HEK293 (cell line): ENCODE measurements around the gene CCDC178.

Experiments used
- CTCF ChIA-PET: fragments of 350-600 bp; formaldehyde crosslinking; extraction: SDS; loops from one replicate; lab custom pipeline; 2021; ENCODE audit warnings: antibody characterized with exemption; lab: Yijun Ruan, JAX
- POLR2A ChIA-PET: fragments of 300-600 bp; formaldehyde crosslinking; extraction: SDS; loops from one replicate; lab custom pipeline; 2020; ENCODE audit warnings: antibody characterized with exemption, inconsistent platforms; lab: Yijun Ruan, JAX
- H3K27ac ChIP-seq: fragments of 200-500 bp; sonication (Bioruptor generic); 2 replicates; pipeline ENCODE4 v1.5.1; 2014; ENCODE audit warnings: low read depth, low read length, control low read depth, inconsistent platforms; ENCODE audit errors: extremely low read depth
- H3K36me3 ChIP-seq, 2 experiments: fragments of 200-500 bp in 1 of 2; sonication (Bioruptor generic) in 1 of 2; 1 replicate in 1 of 2; 2 replicates in 1 of 2; pipeline ENCODE4 v1.5.1; 2014 to 2017; ENCODE audit warnings: inconsistent platforms in 2 of 2, low read length in 2 of 2; ENCODE audit not compliant: control insufficient read depth in 2 of 2, insufficient read depth in 1 of 2
- H3K4me1 ChIP-seq: fragments of 200-500 bp; sonication (Bioruptor generic); 2 replicates; pipeline ENCODE4 v1.5.1; 2014; ENCODE audit warnings: mild to moderate bottlenecking, low read length, inconsistent platforms; ENCODE audit not compliant: control insufficient read depth, insufficient read depth
- H3K4me3 ChIP-seq: 2 replicates; pipeline ENCODE4 v1.5.1; 2011; ENCODE audit warnings: low read depth, mild to moderate bottlenecking, control low read depth, low read length, moderate library complexity
- H3K9me3 ChIP-seq: fragments of 200-500 bp; sonication (Bioruptor generic); 2 replicates; pipeline ENCODE4 v1.5.1; 2014; ENCODE audit warnings: low read depth, low read length, inconsistent platforms; ENCODE audit not compliant: control insufficient read depth, insufficient read depth
- BCL11A ChIP-seq: fragments of 450-650 bp; formaldehyde crosslinking; IDR thresholded peaks from 2 replicates; pipeline ENCODE4 v1.5.1; 2016; ENCODE audit warnings: low read depth, missing biosample characterization, missing genetic modification characterization
- OSR2 ChIP-seq: fragments of 450-650 bp; formaldehyde crosslinking; IDR thresholded peaks from 2 replicates; pipeline ENCODE4 v1.5.1; 2016; ENCODE audit warnings: missing biosample characterization, missing genetic modification characterization
- SP3 ChIP-seq: fragments of 450-650 bp; formaldehyde crosslinking; IDR thresholded peaks from 2 replicates; pipeline ENCODE4 v1.5.1; 2016; ENCODE audit warnings: missing biosample characterization, missing genetic modification characterization
- ZBTB20 ChIP-seq: fragments of 450-650 bp; formaldehyde crosslinking; IDR thresholded peaks from 2 replicates; pipeline ENCODE4 v1.5.1; 2016; ENCODE audit warnings: missing biosample characterization, missing genetic modification characterization
- ZBTB7A ChIP-seq: fragments of 450-650 bp; formaldehyde crosslinking; IDR thresholded peaks from 2 replicates; pipeline ENCODE4 v1.5.1; 2016; ENCODE audit warnings: low read depth, missing biosample characterization, missing genetic modification characterization
- ZFP3 ChIP-seq: fragments of 450-650 bp; formaldehyde crosslinking; IDR thresholded peaks from 2 replicates; pipeline ENCODE4 v1.5.1; 2016; ENCODE audit warnings: low read depth, missing biosample characterization, missing genetic modification characterization
- ZNF140 ChIP-seq: fragments of 450-650 bp; formaldehyde crosslinking; IDR thresholded peaks from 2 replicates; pipeline ENCODE4 v1.5.1; 2016; ENCODE audit warnings: missing biosample characterization, missing genetic modification characterization
- ZNF19 ChIP-seq: fragments of 450-650 bp; formaldehyde crosslinking; IDR thresholded peaks from 2 replicates; pipeline ENCODE4; 2016; ENCODE audit warnings: missing biosample characterization, missing genetic modification characterization, low read depth
- ZNF544 ChIP-seq: fragments of 450-650 bp; formaldehyde crosslinking; IDR thresholded peaks from 2 replicates; pipeline ENCODE4 v1.5.0; 2017; ENCODE audit warnings: missing biosample characterization, missing genetic modification characterization
- ZNF558 ChIP-seq: fragments of 450-650 bp; formaldehyde crosslinking; IDR thresholded peaks from 2 replicates; pipeline ENCODE4 v1.5.1; 2016; ENCODE audit warnings: missing biosample characterization, missing genetic modification characterization
- ZNF623 ChIP-seq: fragments of 450-650 bp; formaldehyde crosslinking; IDR thresholded peaks from 2 replicates; pipeline ENCODE4 v1.5.1; 2016; ENCODE audit warnings: missing biosample characterization, missing genetic modification characterization
- TF ChIP-seq, protein P1 (sequence below): fragments of 450-650 bp; formaldehyde crosslinking; IDR thresholded peaks from 2 replicates; pipeline ENCODE4 v1.5.1; 2016; ENCODE audit warnings: missing biosample characterization, missing genetic modification characterization
- TF ChIP-seq, protein P2 (sequence below): fragments of 450-650 bp; formaldehyde crosslinking; IDR thresholded peaks from 2 replicates; pipeline ENCODE4 v1.5.1; 2016; ENCODE audit warnings: missing biosample characterization, missing genetic modification characterization
- TF ChIP-seq, protein P3 (sequence below): fragments of 450-650 bp; formaldehyde crosslinking; IDR thresholded peaks from 2 replicates; pipeline ENCODE4 v1.5.1; 2016; ENCODE audit warnings: missing biosample characterization, missing genetic modification characterization
- TF ChIP-seq, protein P4 (sequence below): IDR thresholded peaks from 2 replicates; pipeline ENCODE4 v1.6.1; 2011; ENCODE audit warnings: mild to moderate bottlenecking, low read depth, low read length, borderline replicate concordance
- TF ChIP-seq, protein P5 (sequence below): fragments of 450-650 bp; formaldehyde crosslinking; conservative IDR thresholded peaks from 2 replicates; pipeline ENCODE4 v1.5.1; 2016; ENCODE audit warnings: low read depth, missing biosample characterization, missing genetic modification characterization

CCDC178 gene

DNA sequence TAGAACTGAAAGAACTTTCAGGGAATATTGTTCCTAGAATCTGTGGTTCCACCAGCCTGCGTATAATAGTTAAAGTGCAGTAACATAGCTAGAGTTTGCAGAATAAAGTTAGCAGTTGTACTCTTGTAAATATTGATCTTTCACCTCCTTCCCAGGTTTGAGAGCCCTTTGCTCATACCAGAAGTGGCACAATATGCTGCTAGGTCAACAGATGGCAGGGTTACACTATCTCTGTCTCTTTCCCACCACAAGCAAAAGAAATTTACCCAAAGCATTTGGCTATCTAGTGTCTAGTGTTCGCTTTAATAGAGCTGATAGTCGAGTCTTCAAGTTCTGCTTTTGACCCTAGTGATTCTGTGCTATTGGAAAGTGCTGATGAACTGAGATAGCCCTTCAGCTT lies 548.7 kb downstream of the CCDC178 start:
- ChIA-PET CTCF (interaction anchor here (0.7 to 1.8 kb wide), 3 partner anchors 9 to 315 kb away, joined by 3 to 8 read pairs (median 3); no protein-coding TSS in a partner anchor), POLR2A (no interaction called here)
- TF ChIP-seq ZNF558, result no peak
- TF ChIP-seq, protein P1, sequence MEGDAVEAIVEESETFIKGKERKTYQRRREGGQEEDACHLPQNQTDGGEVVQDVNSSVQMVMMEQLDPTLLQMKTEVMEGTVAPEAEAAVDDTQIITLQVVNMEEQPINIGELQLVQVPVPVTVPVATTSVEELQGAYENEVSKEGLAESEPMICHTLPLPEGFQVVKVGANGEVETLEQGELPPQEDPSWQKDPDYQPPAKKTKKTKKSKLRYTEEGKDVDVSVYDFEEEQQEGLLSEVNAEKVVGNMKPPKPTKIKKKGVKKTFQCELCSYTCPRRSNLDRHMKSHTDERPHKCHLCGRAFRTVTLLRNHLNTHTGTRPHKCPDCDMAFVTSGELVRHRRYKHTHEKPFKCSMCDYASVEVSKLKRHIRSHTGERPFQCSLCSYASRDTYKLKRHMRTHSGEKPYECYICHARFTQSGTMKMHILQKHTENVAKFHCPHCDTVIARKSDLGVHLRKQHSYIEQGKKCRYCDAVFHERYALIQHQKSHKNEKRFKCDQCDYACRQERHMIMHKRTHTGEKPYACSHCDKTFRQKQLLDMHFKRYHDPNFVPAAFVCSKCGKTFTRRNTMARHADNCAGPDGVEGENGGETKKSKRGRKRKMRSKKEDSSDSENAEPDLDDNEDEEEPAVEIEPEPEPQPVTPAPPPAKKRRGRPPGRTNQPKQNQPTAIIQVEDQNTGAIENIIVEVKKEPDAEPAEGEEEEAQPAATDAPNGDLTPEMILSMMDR (tag by site-specific recombination), result peak; percentile 58
- Histone ChIP-seq H3K9me3 (no peaks in the 10 kb centered on the region), H3K27ac (no peak overlapping the region), H3K4me1 (no peaks in the 10 kb centered on the region), H3K36me3 (no peaks in the 10 kb centered on the region), H3K4me3 (no peak overlapping the region)

DNA sequence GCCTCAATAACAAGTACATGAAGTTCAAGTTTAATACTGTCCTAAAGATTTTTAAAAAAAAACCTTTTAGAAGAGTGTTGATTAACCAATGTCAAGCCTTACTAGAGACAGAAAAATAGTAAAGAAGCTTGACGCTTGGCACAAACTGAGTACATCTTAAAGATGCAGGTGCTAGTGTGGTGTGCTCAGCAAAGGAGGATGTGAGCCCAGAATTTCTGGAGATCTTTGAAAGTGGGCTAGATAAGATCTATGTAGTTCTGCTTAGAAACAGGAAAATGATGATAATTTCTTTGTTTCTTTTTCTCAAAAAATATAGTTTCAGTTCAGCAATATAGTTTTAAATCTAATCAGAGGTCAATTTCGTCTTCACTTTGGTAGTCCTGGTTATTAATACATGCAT lies 549.4 kb downstream of the CCDC178 start:
- POLR2A ChIA-PET, result no interaction called here
- TF ChIP-seq ZNF623, result no peak
- no peak for TF ChIP-seq ZBTB20 (tag by site-specific recombination)
- TF ChIP-seq, protein P2, sequence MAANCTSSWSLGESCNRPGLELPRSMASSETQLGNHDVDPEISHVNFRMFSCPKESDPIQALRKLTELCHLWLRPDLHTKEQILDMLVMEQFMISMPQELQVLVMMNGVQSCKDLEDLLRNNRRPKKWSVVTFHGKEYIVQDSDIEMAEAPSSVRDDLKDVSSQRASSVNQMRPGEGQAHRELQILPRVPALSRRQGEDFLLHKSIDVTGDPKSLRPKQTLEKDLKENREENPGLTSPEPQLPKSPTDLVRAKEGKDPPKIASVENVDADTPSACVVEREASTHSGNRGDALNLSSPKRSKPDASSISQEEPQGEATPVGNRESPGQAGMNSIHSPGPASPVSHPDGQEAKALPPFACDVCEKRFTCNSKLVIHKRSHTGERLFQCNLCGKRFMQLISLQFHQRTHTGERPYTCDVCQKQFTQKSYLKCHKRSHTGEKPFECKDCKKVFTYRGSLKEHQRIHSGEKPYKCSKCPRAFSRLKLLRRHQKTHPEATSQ (tag by site-specific recombination), result no peak
- TF ChIP-seq ZNF140, result no peak
- Histone ChIP-seq H3K9me3 (no peaks in the 10 kb centered on the region), H3K4me3 (no peak overlapping the region), H3K36me3 (no peaks in the 10 kb centered on the region), H3K4me1 (no peaks in the 10 kb centered on the region), H3K27ac (no peak overlapping the region)
- CTCF ChIA-PET, result interaction anchor here (1.8 kb wide), 1 partner anchor 10 kb away, joined by 8 read pairs; no protein-coding TSS in a partner anchor

DNA sequence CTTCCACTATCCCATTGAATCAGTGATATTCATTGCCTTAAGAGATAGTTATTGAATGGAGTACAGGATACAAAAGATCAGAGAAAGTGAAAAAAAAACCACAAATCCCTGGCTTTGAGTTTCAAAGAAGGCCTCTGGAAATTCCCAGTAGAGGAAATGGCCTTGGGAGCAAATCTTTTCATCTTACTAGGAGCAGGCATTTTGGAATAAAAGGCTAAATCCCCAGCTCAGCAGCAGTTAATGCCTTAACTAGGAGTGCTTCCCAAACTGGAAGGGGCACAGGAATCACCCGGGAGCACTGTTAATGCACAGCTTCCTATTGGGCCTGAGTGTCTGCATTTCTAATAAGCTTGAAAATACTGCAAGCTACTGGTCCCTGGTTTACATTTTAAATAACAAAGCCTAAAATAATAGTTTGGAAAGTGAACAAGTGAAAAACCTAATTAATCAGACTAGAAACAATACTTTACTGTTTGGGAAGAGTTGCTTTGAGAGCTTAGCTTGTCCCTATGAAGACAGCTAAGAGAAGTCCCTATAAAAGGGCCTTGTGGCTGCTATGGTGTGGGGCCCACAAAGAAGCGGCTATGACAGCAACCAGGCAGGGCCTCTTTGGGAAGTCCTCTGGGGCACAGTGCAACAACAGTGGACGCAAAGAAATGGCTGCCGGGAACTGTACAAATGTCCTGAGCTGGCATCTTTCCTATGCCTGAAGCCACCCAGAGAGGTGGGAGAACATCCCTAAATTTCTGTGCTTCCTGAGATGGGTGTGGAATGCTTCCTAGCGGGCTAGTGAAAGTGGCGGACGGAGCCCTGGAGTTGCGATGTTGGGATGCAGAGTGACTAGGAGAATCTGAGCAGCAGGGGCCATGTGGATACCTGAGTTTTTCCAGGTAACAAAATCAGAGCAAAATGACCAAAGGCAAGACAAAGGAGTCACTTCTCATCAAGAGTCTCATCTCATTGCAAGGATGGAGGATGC lies 550.6 kb downstream of the CCDC178 start:
- no peaks in the 10 kb centered on the region for H3K4me1 ChIP-seq
- H3K36me3 ChIP-seq, result no peaks in the 10 kb centered on the region
- no peak overlapping the region for H3K4me3 ChIP-seq
- no peak overlapping the region for H3K27ac ChIP-seq
- ChIA-PET POLR2A (no interaction called here), CTCF (interaction anchor here (1.8 kb wide), 1 partner anchor 11 kb away, joined by 8 read pairs; no protein-coding TSS in a partner anchor)
- no peaks in the 10 kb centered on the region for H3K9me3 ChIP-seq
- TF ChIP-seq, protein P3, sequence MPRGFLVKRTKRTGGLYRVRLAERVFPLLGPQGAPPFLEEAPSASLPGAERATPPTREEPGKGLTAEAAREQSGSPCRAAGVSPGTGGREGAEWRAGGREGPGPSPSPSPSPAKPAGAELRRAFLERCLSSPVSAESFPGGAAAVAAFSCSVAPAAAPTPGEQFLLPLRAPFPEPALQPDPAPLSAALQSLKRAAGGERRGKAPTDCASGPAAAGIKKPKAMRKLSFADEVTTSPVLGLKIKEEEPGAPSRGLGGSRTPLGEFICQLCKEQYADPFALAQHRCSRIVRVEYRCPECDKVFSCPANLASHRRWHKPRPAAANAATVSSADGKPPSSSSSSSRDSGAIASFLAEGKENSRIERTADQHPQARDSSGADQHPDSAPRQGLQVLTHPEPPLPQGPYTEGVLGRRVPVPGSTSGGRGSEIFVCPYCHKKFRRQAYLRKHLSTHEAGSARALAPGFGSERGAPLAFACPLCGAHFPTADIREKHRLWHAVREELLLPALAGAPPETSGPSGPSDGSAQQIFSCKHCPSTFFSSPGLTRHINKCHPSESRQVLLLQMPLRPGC (tag by site-specific recombination), result no peak
- TF ChIP-seq ZBTB7A (tag by site-specific recombination), result no peak
- TF ChIP-seq BCL11A (tag by site-specific recombination), result no peak
- TF ChIP-seq SP3 (tag by site-specific recombination), result no peak
- TF ChIP-seq, protein P4, sequence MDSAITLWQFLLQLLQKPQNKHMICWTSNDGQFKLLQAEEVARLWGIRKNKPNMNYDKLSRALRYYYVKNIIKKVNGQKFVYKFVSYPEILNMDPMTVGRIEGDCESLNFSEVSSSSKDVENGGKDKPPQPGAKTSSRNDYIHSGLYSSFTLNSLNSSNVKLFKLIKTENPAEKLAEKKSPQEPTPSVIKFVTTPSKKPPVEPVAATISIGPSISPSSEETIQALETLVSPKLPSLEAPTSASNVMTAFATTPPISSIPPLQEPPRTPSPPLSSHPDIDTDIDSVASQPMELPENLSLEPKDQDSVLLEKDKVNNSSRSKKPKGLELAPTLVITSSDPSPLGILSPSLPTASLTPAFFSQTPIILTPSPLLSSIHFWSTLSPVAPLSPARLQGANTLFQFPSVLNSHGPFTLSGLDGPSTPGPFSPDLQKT, result no peak
- no peak for TF ChIP-seq ZNF544 (tag by site-specific recombination)
- no peak for TF ChIP-seq ZFP3
- TF ChIP-seq, protein P5, sequence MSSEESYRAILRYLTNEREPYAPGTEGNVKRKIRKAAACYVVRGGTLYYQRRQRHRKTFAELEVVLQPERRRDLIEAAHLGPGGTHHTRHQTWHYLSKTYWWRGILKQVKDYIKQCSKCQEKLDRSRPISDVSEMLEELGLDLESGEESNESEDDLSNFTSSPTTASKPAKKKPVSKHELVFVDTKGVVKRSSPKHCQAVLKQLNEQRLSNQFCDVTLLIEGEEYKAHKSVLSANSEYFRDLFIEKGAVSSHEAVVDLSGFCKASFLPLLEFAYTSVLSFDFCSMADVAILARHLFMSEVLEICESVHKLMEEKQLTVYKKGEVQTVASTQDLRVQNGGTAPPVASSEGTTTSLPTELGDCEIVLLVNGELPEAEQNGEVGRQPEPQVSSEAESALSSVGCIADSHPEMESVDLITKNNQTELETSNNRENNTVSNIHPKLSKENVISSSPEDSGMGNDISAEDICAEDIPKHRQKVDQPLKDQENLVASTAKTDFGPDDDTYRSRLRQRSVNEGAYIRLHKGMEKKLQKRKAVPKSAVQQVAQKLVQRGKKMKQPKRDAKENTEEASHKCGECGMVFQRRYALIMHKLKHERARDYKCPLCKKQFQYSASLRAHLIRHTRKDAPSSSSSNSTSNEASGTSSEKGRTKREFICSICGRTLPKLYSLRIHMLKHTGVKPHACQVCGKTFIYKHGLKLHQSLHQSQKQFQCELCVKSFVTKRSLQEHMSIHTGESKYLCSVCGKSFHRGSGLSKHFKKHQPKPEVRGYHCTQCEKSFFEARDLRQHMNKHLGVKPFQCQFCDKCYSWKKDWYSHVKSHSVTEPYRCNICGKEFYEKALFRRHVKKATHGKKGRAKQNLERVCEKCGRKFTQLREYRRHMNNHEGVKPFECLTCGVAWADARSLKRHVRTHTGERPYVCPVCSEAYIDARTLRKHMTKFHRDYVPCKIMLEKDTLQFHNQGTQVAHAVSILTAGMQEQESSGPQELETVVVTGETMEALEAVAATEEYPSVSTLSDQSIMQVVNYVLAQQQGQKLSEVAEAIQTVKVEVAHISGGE, result no peak
- no peak for TF ChIP-seq OSR2 (tag by site-specific recombination)
- no peak for TF ChIP-seq ZNF19
- TF ChIP-seq, protein P1 (tag by site-specific recombination), result no peak
